ENCODE measurements around the gene EIF4E1B.

Gene EIF4E1B

GRCh38 chr5:176691524-176691923, 61.0 kb downstream of the EIF4E1B start:
- DNase-seq (ENCODE audit: low spot score) = no peak

GRCh38 chr5:176692326-176692725, 61.9 kb downstream of the EIF4E1B start:
- no peak for DNase-seq (ENCODE audit: low spot score)

DNA sequence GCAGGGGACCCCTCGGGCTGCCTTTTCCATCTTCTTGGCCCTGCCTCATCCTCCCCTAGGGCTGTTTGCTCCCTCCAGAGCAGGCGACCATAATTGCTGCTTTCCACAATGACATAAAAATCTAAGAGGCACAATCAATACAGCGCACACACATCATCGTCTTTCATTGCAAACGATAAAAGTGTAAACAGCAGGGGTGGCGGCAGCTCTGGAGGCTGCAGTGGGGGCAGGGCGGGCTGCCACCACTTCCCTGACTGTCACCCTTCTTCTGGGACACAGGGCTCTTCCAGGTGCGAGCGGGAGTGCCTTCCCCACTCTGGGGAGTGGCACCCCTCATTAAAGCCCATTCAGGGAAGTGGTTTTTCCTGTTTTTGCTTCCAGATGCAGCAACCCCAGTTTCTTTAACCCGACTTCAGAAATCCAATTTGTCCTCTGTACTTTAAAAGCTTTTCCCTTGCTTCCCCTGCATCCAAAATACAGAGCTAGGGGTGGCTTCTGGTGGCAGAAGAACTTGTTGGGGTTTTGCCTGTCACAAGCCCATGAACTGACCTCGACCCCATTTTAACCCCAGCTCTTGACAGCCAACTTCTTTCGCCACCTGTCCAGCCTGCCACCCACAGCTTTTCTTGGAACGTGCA, 62.5 kb downstream of the EIF4E1B start:
- no peak for DNase-seq (ENCODE audit: low spot score)

DNA sequence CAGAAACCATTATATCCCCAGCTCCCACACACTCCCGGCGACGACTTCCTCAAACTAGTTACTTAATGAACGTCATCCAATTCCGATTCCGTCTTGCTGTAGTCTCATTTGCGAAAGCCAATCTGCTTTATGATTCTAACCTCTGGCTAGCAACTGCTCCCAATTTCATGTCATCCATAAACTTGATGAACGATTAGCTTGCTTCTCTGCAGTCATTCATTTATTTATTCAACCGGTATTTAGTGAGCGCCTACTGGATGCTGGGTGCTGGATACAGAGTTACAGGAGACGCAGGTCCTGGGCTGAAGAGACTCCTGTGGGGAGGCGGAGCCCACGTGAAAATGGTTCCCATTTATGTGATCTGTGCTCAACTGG, 63.0 kb downstream of the EIF4E1B start:
- no peak for DNase-seq (ENCODE audit: low spot score)

- DNase-seq (ENCODE audit: low spot score) = no peak
Measured at GRCh38 chr5:176694146-176694545, 63.7 kb downstream of the EIF4E1B start.

- DNase-seq (ENCODE audit: low spot score) = no peak
Measured at GRCh38 chr5:176694631-176695030, 64.2 kb downstream of the EIF4E1B start.

DNA sequence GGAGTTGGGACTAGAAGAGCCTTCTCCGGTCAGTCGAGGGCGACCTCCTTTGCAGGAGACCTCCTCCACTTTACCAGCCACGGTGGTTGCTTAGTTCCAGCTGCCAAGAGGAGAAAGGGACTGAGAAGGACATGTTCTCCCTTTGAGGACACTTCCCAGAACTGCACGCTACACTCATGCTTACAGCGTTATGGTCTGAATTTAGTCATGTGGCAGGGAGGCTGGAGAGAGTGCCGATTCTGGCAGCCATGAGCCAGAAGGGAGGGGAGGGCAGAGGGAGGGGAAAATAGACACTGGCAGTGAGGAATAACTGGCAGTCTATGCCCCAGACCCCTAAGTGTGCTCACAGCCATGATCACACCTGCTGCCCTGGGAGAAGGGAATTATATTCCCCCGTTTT, 64.6 kb downstream of the EIF4E1B start:
- DNase-seq (ENCODE audit: low spot score) = no peak
